ENCODE data around the gene SPATS2L.

DNA sequence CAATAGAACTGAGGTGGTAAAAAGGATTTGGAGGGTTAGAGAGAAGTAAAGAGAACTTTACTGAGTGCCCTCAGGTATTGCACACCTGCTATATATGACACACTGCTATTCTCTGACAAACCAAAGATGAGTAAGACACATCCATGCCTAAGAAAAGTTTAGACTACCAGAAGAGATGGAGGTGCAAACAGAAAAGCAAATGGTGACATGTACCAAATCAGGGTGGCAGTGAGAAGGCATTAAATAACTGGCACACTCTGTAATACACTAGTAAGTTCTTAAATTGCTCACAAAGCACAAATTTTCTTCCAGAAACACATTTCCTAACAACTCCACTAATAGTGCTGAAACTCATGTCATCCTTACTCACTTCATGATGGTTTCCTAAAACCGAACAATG lies 114.8 kb downstream of the SPATS2L start:
- TF ChIP-seq POLR2A (IDR thresholded peaks at IDR 0.05; ENCODE audit: low read depth, low read length): no peak
- TF ChIP-seq TAF1 (IDR thresholded peaks at IDR 0.05; ENCODE audit: borderline replicate concordance, low read depth, low read length): no peak

Data from GM12892 (cell line).